GM10248 (cell line): ENCODE measurements around the gene HBM.
"Not testable (repeated sequence)": the region's sequence is repeated elsewhere in the genome, so short reads cannot be mapped to it uniquely, and the experiment has no call there.

Experiments
- CTCF ChIA-PET: fragments of 300-600 bp; sonication (Branson Sonifier 250); formaldehyde crosslinking; extraction: SDS; loops from one replicate; lab custom pipeline; 2021; ENCODE audit warnings: antibody characterized with exemption; lab: Yijun Ruan, JAX
- POLR2A ChIA-PET: fragments of 350-650 bp; sonication (Branson Sonifier 250); formaldehyde crosslinking; extraction: SDS; loops from one replicate; lab custom pipeline; 2020; ENCODE audit warnings: antibody characterized with exemption; lab: Yijun Ruan, JAX
- DNase-seq: peaks from one replicate; pipeline ENCODE4 v3.0.0; 2012; ENCODE audit errors: extremely low spot score
- CTCF ChIP-seq: IDR thresholded peaks from 2 replicates; pipeline ENCODE4 v1.5.1; 2012; ENCODE audit warnings: mild to moderate bottlenecking, low read depth; ENCODE audit errors: extremely low read depth, missing control alignments, control extremely low read depth

Gene HBM

GRCh38 chr16:119835-120491, 45.8 kb upstream of the HBM start:
- DNase-seq = no peak
- ChIA-PET POLR2A (no interaction called here), CTCF (interaction anchor here (0.9 to 5.8 kb wide), 4 partner anchors 12 to 60 kb away, joined by 3 to 54 read pairs (median 6); partner anchors contain the start of gene HBQ1)
- no peak for TF ChIP-seq CTCF

- no peak for TF ChIP-seq CTCF
- ChIA-PET CTCF (interaction anchor here (2.3 to 5.8 kb wide), 2 partner anchors 13 to 24 kb away, joined by 6 to 54 read pairs; no protein-coding TSS in a partner anchor), POLR2A (no interaction called here)
- DNase-seq = no peak
These were observed 45.0 kb upstream of the HBM start for GRCh38 chr16:120756-121155.

GRCh38 chr16:122361-122760, 43.4 kb upstream of the HBM start:
- DNase-seq = no peak
- CTCF ChIA-PET = interaction anchor here (1.0 to 1.5 kb wide), 3 partner anchors 16 to 240 kb away, joined by 3 to 9 read pairs (median 4); no protein-coding TSS in a partner anchor
- TF ChIP-seq CTCF = no peak
- POLR2A ChIA-PET = no interaction called here

- CTCF ChIA-PET = interaction anchor here (1.1 to 2.2 kb wide), 5 partner anchors 11 to 27 kb away, joined by 3 to 10 read pairs (median 6); no protein-coding TSS in a partner anchor
- DNase-seq, POLR2A ChIA-PET: not testable (repeated sequence)
These were observed 42.0 kb upstream of the HBM start for GRCh38 chr16:123558-124350.

- ChIA-PET CTCF (interaction anchor here (0.7 to 2.2 kb wide), 6 partner anchors 8 to 60 kb away, joined by 3 to 10 read pairs (median 4); no protein-coding TSS in a partner anchor), POLR2A (no interaction called here)
- no peak for DNase-seq
- no peak for TF ChIP-seq CTCF
These were observed 40.8 kb upstream of the HBM start for GRCh38 chr16:125011-125410.

- POLR2A ChIA-PET = no interaction called here
- no peak for DNase-seq
These were observed 36.7 kb upstream of the HBM start for GRCh38 chr16:129075-129474.

More at GRCh38 chr16:129075-129474, 36.7 kb upstream of the HBM start:
- TF ChIP-seq CTCF = no peak
- CTCF ChIA-PET = interaction anchor here (1.7 kb wide), 1 partner anchor 11 kb away, joined by 5 read pairs; no protein-coding TSS in a partner anchor
